ENCODE data around the gene ELAC2.

DNA sequence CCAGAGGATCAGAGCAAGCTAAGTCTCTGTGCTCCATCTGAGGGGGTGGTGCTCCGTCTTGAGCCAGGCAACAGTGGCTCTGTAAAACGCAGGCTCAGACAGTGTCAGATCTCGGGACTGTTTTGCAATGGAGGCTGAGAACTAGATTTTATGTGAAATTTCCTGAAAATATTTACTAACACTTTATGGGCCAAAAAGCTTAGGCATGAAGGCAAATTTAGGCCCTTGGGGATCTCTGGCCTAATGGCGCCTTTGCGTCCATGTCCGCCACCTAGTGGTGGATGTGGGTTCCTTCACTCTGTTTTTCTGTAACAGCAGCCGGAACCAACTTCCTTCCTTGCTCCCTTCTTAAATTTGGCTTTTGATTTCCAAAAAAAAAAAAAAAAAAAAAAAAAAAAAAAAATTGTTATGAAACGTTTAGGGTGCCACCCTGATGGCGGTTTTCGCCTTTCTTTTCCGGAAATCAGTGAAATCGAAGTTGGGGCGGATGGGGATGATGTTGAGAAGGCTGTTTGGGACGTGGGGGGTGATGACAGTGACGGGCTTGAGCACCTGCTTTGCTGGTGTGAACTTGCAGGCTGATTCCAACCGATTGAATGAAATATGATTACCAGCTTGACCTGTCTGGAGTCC lies 14.0 kb upstream of the ELAC2 start:
- TF ChIP-seq, protein P1, sequence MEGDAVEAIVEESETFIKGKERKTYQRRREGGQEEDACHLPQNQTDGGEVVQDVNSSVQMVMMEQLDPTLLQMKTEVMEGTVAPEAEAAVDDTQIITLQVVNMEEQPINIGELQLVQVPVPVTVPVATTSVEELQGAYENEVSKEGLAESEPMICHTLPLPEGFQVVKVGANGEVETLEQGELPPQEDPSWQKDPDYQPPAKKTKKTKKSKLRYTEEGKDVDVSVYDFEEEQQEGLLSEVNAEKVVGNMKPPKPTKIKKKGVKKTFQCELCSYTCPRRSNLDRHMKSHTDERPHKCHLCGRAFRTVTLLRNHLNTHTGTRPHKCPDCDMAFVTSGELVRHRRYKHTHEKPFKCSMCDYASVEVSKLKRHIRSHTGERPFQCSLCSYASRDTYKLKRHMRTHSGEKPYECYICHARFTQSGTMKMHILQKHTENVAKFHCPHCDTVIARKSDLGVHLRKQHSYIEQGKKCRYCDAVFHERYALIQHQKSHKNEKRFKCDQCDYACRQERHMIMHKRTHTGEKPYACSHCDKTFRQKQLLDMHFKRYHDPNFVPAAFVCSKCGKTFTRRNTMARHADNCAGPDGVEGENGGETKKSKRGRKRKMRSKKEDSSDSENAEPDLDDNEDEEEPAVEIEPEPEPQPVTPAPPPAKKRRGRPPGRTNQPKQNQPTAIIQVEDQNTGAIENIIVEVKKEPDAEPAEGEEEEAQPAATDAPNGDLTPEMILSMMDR (IDR thresholded peaks at IDR 0.05 in 4 of 5, conservative IDR thresholded peaks at IDR 0.05 in 1 of 5), result peak; percentile 14 to 76 (median 51)
- TF ChIP-seq POLR2A (IDR thresholded peaks at IDR 0.05), result no peak
